Gastroesophageal sphincter (tissue), 4 donors: ENCODE results near the gene CCN5. TPM values are rescaled to one million over a fixed set of nuclear protein-coding genes. Genes with fewer than 3 reads are reported as not detected.
A peak's percentile ranks its signal among the peaks of the same experiment; 100 is the strongest.

Experiments used
- ATAC-seq: fragments of 150-250 bp; one replicate; pipeline ENCODE4 v1.9.1; 2016; ENCODE audit warnings: mild to moderate bottlenecking, moderate library complexity
- H3K27ac ChIP-seq, 4 donors: fragments of 200-600 bp; sonication (generic) in 3 of 4; 1 replicate in 3 of 4; 2 replicates in 1 of 4; pipeline ENCODE4 v1.5.1; 2016 to 2019
- H3K27me3 ChIP-seq: fragments of 200-600 bp; sonication (generic); one replicate; pipeline ENCODE4 v1.5.1; 2019
- H3K36me3 ChIP-seq, 2 donors: fragments of 200-600 bp; sonication (generic); one replicate each; pipeline ENCODE4 v1.5.1; 2019; ENCODE audit warnings: control low read depth in 1 of 2
- H3K4me1 ChIP-seq, 3 donors: fragments of 200-600 bp; sonication (generic); 1 replicate in 2 of 3; 2 replicates in 1 of 3; pipeline ENCODE4 v1.5.1; 2016 to 2019; ENCODE audit warnings: control low read depth in 2 of 3
- H3K4me3 ChIP-seq, 2 donors: fragments of 200-600 bp; sonication (generic); one replicate each; pipeline ENCODE4 v1.5.1; 2019; ENCODE audit warnings: mild to moderate bottlenecking in 1 of 2, moderate library complexity in 1 of 2
- H3K9me3 ChIP-seq, 3 donors: fragments of 200-600 bp; sonication (generic); one replicate each; pipeline ENCODE4 v1.5.1; 2017 to 2019; ENCODE audit warnings: control low read depth in 2 of 3
- CTCF ChIP-seq, 4 experiments: fragments of 200-600 bp in 2 of 4; fragments of 450-650 bp in 2 of 4; sonication (generic) in 1 of 4; IDR thresholded peaks; one replicate each; pipeline ENCODE4 v1.5.1; 2017 to 2019; ENCODE audit warnings: antibody characterized with exemption in 4 of 4, mild to moderate bottlenecking in 2 of 4, moderate library complexity in 2 of 4
- EP300 ChIP-seq: sonication (generic); formaldehyde crosslinking; IDR thresholded peaks from one replicate; pipeline ENCODE4 v1.6.1; 2017; ENCODE audit warnings: antibody characterized with exemption, mild to moderate bottlenecking
- POLR2A ChIP-seq, 2 donors: fragments of 450-650 bp; IDR thresholded peaks; one replicate each; pipeline ENCODE4 v1.6.1; 2017; ENCODE audit warnings: antibody characterized with exemption in 2 of 2, mild to moderate bottlenecking in 2 of 2, moderate library complexity in 1 of 2
- POLR2AphosphoS5 ChIP-seq: sonication (generic); formaldehyde crosslinking; IDR thresholded peaks from one replicate; pipeline ENCODE4 v1.6.1; 2017; ENCODE audit warnings: antibody characterized with exemption
- WGBS, 2 donors: methylation state at CpG; one replicate each; pipeline ENCODE4 v1.1.5; 2018; ENCODE audit warnings: low coverage in 1 of 2; 5-methylcytosine and 5-hydroxymethylcytosine counted together
- total RNA-seq, 4 donors: library from RNA; depleted of rRNA; stranded (reverse); fragments of >200 nt; gene quantifications; one replicate each; pipeline ENCODE4 v1.1.0, GENCODE V29; 2016

The CCN5 gene
- total RNA-seq, 4 donors from 2014 or later: 52.9 to 359 (median 146) TPM

GRCh38 chr20:44688053-44688625 lies 27.0 kb upstream of the CCN5 start:
- ATAC-seq: no peak
- H3K27ac ChIP-seq: peak overlapping the region in 1 of 4 donors; percentile 4

GRCh38 chr20:44689809-44690208 lies 25.4 kb upstream of the CCN5 start:
- no peak for ATAC-seq
- H3K27ac ChIP-seq: peak overlapping the region in 3 of 4 donors; percentile 88 to 93 (median 89)
- 75% methylated on average over 3 of the region's 3 CpGs; no CpG with 5 or more reads in 1 of the 2 donors for WGBS, 2 donors

More at GRCh38 chr20:44688053-44688625, 27.0 kb upstream of the CCN5 start:
- Histone ChIP-seq H3K4me3 (no peak overlapping the region), H3K36me3 (no peaks in the 10 kb centered on the region), H3K27me3 (no peaks in the 10 kb centered on the region), H3K9me3 (no peaks in the 10 kb centered on the region), H3K4me1 (peaks cover 11 to 56% (median 25%) of the 10 kb centered on the region in 3 donors)
- TF ChIP-seq EP300: no peak
- TF ChIP-seq CTCF (IDR thresholded peaks at IDR 0.05): peak in 2 of 4 experiments; percentile 15 to 33
- 32 to 38% methylated on average over 7 of the region's 7 CpGs for WGBS, 2 donors

GRCh38 chr20:44690781-44691423 lies 24.3 kb upstream of the CCN5 start:
- no peaks in the 10 kb centered on the region for H3K36me3 ChIP-seq
- 43 to 77% methylated on average over 4 to 7 of the region's 9 CpGs for WGBS, 2 donors
- peaks cover 24 to 65% (median 40%) of the 10 kb centered on the region in 3 donors for H3K4me1 ChIP-seq
- no peaks in the 10 kb centered on the region for H3K27me3 ChIP-seq
- H3K9me3 ChIP-seq: no peaks in the 10 kb centered on the region
- peak; percentile 8 for ATAC-seq
- no peak for TF ChIP-seq CTCF (IDR thresholded peaks at IDR 0.05)
- no peak overlapping the region for H3K4me3 ChIP-seq
- H3K27ac ChIP-seq: peak overlapping the region; percentile 88 to 98 (median 91)

More at GRCh38 chr20:44689809-44690208, 25.4 kb upstream of the CCN5 start:
- Histone ChIP-seq H3K4me1 (peaks cover 19 to 63% (median 38%) of the 10 kb centered on the region in 3 donors), H3K36me3 (no peaks in the 10 kb centered on the region), H3K27me3 (no peaks in the 10 kb centered on the region), H3K9me3 (no peaks in the 10 kb centered on the region), H3K4me3 (no peak overlapping the region)
- no peak for TF ChIP-seq POLR2A (IDR thresholded peaks at IDR 0.05)
- TF ChIP-seq EP300: no peak
- no peak for TF ChIP-seq POLR2AphosphoS5
- TF ChIP-seq CTCF (IDR thresholded peaks at IDR 0.05): no peak

- Histone ChIP-seq H3K4me1 (peaks cover 24 to 72% (median 45%) of the 10 kb centered on the region in 3 donors), H3K9me3 (no peaks in the 10 kb centered on the region), H3K4me3 (no peak overlapping the region), H3K36me3 (no peaks in the 10 kb centered on the region), H3K27me3 (no peaks in the 10 kb centered on the region), H3K27ac (peak overlapping the region; percentile 88 to 98 (median 91))
- ATAC-seq: peak; percentile 61
- TF ChIP-seq POLR2AphosphoS5 (peak; percentile 58), EP300 (no peak)
- WGBS, 2 donors: 16 to 26% methylated on average over 7 of the region's 7 CpGs
These were observed 23.4 kb upstream of the CCN5 start for GRCh38 chr20:44691424-44692423.

GRCh38 chr20:44692932-44693480 lies 22.2 kb upstream of the CCN5 start:
- H3K9me3 ChIP-seq: no peaks in the 10 kb centered on the region
- peak; percentile 89 for ATAC-seq
- no peaks in the 10 kb centered on the region for H3K36me3 ChIP-seq
- H3K27me3 ChIP-seq: no peaks in the 10 kb centered on the region
- H3K4me3 ChIP-seq: no peak overlapping the region
- H3K27ac ChIP-seq: peak overlapping the region; percentile 88 to 98 (median 91)
- peaks cover 24 to 76% (median 45%) of the 10 kb centered on the region in 3 donors for H3K4me1 ChIP-seq
- WGBS, 2 donors: 15 to 18% methylated on average over 3 to 5 of the region's 7 CpGs
- TF ChIP-seq EP300: no peak
- TF ChIP-seq POLR2AphosphoS5: peak; percentile 94
- peak in 1 of 2 donors; percentile 26 for TF ChIP-seq POLR2A (IDR thresholded peaks at IDR 0.05)
- TF ChIP-seq CTCF (IDR thresholded peaks at IDR 0.05): no peak
